T-helper 2 cell treated with Interferon-gamma antibody and Interleukin-4, amounts not matched to agents 100 ng/mL and 5 ng/mL, for 36 hours (primary cell): ENCODE measurements around the gene OSMR. TPM values are rescaled to one million over a fixed set of nuclear protein-coding genes. Genes with fewer than 3 reads are reported as not detected.
"Not testable (repeated sequence)": the region's sequence is repeated elsewhere in the genome, so short reads cannot be mapped to it uniquely, and the experiment has no call there.

Source experiments
- intact Hi-C: fragments of 100-400 bp; cut with micrococcal nuclease; formaldehyde crosslinking; loops from one replicate; pipeline ENCODE4 v1.15.1; 2023
- total RNA-seq: library from RNA; stranded (reverse); gene quantifications from 2 replicates; pipeline ENCODE4 v1.2.3, GENCODE V29; 2022

OSMR gene
- total RNA-seq, 1 donor from 2014 or later = not detected

DNA sequence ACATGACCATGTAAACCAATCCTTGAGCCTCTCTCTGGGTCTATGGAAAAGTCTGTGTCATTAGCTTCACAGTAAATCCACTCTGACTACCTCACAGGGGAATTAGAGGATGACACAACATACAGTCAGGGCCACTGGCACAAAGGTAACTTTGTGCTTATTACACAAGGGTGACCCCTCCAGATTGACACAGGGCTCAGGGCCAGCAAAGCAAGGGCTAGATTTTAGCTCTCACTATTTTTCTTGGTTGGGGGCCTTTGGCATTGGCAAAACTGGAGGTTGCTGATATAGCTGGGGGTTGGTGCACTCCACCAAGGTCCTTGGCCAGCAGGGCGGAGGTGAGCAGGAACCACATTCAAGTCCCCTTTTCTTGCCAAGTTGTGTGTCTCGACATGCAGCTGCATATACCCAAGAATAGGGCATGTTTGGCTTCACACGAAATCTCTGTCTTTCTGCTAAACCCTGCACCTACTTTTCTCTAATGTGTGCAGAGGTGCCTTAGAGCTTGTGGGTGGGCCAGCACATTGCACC, 15.2 kb upstream of the OSMR start:
- intact Hi-C loops = loop anchor here (10.0 kb wide), 1 partner anchor 244 kb away; the partner anchor contains the start of gene RICTOR

DNA sequence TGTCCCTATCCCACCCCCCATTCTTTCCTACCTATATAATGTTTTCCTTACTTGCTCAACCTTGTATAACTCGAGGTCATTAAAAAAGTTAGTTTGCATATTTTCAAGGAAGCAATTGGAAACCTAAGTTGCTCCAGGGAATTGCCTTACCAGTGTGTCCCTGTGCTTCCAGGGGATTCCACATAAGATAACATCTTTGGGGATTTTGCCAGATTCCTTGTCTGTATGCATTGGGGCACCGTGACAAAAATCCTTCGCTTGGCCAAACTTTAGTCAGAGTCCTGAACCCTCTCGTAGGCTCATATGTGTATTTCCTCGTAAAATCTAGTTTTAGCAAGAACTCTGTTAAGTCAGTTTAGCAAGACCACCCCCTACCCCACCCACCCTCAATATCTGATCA, 14.7 kb upstream of the OSMR start:
- intact Hi-C loops = loop anchor here (10.0 kb wide), 1 partner anchor 244 kb away; the partner anchor contains the start of gene RICTOR

DNA sequence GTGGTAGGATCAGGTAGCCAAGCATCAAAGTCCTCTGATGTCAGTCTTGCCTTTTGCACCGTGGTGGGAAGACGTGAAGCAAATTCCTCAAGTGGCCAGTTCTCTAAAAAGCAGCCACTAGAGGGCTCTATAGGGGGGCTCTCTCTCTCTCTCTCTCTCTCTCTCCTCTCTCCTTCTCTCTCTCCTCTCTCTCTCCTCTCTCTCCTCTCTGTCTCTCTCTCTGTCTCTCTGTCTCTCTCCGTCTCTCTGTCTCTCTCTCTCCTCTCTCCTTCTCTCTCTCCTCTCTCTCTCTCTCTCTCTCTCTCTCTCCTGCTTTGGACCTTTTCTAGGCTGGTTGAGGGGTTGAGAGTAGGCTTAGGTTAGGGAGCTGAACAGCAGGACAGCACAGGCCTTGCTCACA, 13.9 kb upstream of the OSMR start:
- intact Hi-C loops = loop anchor here (10.0 kb wide), 1 partner anchor 243 kb away; the partner anchor contains the start of gene RICTOR

DNA sequence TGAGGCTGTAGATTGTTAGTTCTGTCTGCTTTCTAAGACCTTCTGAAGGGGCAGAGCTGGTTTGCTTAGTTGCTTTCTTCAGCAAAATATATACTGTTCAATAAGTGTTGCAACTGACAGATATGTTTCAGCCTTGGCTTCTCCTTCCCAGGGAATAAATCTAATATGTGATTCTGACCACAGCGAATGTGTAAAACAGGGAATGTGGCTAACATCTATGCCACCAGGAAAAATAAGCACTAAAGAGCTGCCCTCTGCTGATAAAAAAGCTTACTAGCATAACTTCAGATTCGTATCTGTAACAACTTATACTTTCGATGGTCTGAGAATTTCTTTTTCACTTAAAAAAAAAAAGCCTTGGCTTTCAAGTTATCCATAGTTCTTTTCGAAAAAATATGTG, 13.0 kb upstream of the OSMR start:
- intact Hi-C loops = loop anchor here (10.0 kb wide), 1 partner anchor 242 kb away; the partner anchor contains the start of gene RICTOR

DNA sequence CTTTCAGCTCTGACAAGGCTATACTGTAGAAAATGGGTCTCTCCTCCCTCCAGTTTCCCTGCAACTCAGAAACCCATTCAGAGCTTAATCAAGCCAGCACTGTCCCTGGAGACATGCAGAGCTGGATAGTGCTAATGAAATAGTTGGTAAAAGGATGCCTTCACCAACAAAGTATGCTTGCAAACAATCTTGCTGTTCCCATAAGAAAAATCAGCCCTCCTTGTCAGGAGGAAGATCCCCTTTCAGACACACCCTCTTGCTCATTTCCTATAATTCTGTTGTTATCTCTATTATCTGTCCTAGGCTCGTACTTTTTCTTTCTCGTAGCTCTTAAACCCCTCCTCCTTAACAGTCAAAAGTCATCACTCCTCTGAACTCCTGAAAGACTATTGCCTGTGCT, 9.9 kb upstream of the OSMR start:
- intact Hi-C loops = loop anchor here (10.0 kb wide), 1 partner anchor 239 kb away; the partner anchor contains the start of gene RICTOR

DNA sequence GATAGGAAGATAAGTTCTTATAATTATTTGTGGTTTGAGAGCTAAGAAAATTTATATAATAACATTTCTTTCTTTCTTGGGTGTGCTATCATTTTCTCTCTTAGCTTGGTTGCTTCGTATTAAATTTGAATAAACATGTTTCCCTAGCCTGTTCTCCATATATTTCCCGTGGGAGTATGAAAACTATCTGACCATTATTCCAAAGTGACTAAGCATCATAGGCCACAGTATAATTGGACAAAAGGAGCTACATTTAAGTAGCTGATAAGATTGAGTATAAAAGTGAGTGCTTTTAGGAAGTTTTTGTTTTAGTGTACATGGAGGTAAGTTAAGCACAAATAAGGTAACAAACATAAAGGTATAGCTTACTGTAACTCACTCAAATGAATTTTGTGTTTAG, 8.4 kb upstream of the OSMR start:
- intact Hi-C loops = loop anchor here (10.0 kb wide), 1 partner anchor 237 kb away; the partner anchor contains the start of gene RICTOR

DNA sequence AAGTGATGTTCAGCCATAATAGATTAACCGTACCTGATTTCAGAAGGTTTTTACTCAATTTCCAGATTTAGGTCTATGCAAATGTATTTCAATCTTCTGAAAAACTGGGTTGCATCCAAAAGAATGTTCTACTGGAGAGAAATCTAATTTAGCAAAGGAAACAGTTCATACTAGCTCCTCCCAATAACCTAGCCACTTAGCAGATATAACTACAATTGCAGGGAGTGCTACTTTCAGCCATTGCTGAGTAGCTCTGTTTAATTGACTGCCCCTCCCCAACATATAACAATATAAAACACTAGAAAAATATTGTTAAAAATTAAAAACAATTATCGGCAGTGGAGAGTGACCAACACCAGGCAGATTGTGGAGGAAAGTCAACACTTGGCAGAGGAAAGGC, 7.9 kb upstream of the OSMR start:
- intact Hi-C loops = loop anchor here (10.0 kb wide), 1 partner anchor 237 kb away; the partner anchor contains the start of gene RICTOR

DNA sequence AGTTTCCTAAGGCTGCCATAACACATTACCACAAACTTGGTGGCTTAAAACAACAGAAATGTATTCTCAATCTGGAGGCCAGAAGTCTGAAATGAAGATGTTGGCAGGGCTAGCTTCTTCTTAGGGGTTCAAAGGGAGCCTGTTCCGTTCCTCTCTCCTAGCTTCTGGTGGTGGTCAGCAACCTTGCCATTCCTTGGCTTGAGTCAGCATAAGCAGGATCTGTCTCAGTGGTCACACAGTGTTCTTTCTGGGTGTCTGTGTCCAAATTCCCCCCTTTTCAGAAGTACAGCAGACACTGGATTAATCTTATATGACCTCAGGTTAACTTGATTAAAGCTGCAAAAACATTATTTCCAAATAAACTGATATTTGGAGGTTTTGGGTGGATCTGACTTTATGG, 2.1 kb upstream of the OSMR start:
- intact Hi-C loops = no loop called here

DNA sequence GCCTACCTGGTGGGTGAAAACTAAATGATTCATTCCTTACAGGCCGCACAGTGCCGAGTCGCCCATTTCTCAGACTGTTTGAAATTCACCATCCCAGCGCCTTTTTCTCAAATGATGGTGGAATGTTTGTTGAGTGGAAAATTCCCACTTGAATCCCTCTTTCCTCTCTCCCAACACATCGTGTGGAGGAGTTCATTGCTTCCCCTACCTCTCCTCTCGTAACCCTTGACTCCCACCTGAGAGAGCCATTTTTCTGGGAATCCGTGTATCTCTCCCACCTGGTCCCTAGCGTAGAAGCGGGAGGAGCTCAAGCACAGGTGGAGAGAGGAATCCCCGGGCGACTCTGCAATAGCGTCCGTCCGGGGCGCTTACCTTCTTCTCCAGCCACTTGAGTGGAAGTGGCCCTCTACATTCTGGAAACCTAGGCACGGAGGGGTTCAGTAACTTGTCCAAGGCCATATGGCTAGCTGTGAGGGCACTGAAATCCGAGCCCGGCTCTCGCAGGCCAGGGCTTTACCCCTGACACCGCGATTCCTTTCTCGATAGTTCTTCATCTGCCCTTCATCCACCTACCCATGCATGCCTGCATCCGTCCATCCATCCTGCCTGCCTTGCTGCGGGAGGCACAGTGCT, 683 bp downstream of the OSMR start:
- intact Hi-C loops = no loop called here

DNA sequence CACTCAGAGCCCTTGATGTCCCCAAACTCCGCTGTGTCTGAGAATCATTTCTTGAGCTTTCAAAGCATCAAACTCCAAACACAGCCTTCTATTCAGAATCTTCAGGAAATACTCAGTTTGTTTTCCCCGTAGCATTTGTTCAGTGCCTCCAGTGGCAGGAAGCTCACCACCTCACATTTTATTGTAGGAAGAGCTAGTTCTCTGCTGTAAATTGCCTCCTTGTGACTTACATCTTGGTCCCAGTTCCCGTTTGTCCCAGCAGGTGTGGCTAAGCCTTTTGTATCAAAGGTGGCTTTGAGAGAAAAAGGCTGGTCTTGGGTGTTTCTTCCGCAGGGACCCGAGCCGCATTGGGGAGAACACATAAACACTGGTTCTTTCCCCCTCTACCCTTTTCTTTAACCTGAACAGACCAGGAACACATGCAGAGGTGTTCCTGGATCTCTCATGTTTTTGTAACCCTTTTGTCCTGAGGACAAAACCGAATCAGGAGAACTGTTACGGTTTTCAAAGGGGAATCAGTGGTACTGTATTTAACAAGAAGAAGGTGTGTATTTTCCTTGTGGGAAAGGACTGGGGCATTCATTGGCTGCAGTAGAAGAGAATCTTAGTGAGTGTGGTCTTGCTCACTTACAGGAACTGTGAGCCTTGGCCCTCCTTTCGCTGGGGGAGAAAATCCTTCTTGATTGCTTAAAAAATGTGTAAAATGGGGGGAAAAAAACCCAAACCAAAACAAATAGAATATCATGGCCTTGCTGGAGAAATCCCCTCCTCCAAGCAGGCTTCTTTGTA, 1.9 kb downstream of the OSMR start:
- intact Hi-C loops = no loop called here

DNA sequence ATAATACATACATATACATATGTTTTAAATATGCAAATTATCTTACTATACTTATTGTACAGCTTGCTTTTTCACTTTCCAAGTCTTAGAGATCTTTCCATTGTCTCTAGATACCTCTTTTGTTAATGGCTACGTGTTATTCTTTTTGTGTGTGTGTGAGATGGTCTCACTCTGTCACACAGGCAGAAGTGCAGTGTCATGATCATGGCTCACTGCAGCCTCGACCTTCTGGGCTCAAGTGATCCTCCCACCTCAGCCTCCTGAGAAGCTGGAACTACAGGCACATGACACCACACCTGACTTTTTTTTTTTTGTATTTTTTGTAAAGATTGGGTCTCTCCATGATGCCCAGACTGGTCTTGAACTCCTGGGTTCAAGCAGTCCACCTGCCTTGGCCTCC, 2.8 kb downstream of the OSMR start:
- intact Hi-C loops = no loop called here

DNA sequence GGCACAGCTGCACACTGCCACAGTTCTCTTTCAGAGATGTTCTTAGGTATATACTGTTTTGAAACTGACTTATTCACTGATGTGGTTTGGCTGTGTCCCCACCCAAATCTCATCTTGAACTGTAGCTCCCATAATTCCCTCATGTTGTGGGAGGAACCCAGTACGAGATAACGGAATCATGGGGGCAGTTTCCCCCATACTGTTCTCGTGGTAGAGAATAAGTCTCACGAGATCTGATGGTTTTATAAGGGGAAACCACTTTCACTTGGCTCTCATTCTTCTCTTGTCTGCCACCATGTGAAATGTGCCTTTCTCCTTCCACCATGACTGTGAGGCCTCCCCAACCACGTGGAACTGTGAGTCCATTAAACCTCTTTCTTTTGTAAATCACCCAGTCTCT, 5.8 kb downstream of the OSMR start:
- intact Hi-C loops = not testable (repeated sequence)

DNA sequence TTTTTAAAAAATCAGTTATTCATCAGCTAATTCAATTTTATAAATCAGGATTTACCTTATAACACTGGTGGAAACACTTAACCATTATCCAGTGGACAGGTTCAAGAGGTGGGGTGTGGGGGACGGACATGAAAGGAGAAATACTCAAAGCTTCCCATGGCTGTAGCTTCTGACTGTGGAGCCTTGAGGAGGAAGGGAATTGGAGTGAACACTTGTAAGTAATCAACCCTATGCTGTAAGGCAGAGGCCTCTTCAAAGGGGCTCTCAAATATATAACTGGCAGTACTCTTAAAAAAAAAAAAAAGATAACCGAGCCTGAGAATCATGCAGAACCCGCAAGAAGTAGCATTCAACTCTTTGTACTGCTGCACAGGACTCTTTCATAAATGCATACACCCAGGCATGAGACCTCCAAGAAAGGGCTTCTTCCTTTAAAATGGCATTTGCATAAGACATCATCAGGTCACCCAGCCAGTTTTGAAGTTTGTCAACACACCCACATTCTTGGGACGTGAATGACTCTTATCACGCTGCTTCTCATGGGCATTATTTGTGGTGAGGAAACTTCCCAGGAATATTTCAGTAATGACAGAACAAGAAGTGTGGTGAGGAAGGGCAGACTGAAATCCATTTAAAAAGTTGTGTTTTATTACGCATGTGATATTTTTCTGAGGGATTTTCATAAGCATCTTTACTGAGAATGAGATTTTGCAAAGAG, 8.1 kb downstream of the OSMR start:
- intact Hi-C loops = no loop called here

DNA sequence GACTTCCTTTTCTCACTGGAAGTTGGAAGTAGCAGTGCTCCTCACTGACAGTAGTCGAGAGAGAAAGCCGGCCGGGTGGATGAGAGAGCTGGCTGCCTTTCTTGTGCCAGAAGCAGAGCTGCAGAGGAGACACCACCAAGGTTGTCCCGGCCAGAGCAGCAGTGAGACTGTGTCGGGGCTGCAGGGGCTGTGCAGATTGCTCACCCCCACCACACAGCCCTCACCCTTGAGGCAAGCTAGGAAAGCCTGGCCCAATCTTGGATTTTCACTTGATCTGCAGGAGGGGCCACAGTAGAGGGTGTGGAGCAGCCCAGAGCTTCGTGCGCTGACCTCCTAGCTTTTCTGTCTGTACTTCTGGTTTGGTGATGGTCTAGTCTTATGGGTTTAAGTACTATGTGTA, 9.1 kb downstream of the OSMR start:
- intact Hi-C loops = no loop called here

DNA sequence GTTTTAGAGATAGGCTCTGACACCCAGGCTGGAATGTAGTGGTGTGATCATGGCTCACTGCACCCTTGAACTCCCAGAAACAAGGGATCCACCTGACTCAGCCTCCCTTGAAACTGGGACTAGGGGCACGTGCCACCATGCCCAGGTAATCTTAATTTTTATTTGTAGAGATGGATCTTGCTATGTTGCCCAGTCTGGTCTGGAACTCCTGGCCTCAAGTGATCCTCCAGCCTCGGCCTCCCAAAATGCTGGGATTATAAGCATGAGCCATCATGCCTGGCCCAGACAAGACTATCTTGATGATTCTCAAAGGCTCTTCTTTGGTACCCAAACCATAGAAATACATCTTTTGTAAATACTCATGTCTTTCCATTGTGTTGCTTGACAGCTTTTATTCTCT, 10.8 kb downstream of the OSMR start:
- intact Hi-C loops = no loop called here

DNA sequence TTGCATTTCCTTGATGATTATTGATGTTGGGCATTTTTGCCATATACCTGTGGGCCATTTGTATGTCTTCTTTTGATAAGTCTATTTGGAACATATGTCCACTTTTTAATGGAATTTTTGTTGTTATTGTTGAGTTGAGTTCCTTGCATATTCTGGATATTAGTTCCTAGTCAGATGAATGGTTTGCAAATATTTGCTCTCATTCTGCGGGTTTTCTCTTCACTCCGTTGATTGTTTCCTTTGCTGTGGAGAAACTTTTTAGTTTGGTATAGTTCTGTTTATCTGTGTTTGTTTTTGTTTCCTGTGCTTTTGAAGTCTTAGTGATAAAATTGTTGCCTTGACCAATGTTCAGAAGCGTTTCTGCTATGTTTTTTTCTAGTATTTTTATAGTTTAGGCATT, 13.0 kb downstream of the OSMR start:
- intact Hi-C loops = no loop called here

DNA sequence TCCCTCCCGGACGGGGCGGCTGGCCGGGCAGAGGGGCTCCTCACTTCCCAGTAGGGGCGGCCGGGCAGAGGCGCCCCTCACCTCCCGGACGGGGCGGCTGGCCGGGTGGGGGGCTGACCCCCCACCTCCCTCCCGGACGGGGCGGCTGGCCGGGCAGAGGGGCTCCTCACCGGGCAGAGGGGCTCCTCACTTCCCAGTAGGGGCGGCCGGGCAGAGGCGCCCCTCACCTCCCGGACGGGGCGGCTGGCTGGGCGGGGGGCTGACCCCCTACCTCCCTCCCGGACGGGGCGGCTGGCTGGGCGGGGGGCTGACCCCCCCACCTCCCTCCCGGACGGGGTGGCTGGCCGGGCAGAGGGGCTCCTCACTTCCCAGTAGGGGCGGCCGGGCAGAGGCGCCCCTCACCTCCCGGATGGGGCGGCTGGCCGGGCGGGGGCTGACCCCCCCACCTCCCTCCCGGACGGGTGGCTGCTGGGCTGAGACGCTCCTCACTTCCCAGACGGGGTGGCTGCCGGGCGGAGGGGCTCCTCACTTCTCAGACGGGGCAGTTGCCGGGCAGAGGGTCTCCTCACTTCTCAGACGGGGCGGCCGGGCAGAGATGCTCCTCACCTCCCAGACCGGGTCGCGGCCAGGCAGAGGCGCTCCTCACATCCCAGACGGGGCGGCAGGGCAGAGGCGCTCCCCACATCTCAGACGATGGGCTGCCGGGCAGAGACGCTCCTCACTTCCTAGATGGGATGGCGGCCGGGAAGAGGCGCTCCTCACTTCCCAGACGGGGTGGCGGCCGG, 16.4 kb downstream of the OSMR start:
- intact Hi-C loops = not testable (repeated sequence)

DNA sequence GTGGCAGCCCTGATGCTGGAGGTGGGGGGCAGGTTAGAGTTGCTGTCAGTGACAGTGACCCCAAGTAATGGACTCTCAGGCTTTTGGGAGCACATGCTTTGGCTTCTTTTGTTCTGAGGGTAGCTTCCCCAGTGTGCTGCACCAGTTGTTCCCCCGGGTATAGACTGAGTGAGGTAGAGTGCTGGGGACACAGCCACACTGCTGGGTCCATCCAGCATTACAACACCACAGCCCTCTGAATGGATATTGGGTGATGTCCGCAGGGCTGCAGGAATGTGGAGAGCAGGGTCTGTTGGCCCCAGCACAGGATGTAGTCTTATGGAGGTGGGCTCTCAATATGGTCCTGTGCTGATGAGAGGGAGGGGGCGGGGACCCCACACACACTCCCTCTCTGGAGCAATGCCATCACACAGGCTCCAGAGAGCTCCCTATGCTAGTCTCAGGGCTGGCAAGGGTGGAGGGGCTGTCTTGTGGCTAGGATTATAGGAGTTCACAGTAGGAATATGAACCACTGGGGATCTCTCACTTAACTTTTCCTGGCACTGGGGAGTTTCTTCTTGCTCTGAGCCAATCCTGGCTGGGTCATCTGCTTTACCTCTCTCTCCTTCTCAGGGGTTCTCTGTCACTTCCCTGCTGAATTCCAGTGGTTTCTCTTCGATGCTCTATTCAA, 20.7 kb downstream of the OSMR start:
- intact Hi-C loops = no loop called here

DNA sequence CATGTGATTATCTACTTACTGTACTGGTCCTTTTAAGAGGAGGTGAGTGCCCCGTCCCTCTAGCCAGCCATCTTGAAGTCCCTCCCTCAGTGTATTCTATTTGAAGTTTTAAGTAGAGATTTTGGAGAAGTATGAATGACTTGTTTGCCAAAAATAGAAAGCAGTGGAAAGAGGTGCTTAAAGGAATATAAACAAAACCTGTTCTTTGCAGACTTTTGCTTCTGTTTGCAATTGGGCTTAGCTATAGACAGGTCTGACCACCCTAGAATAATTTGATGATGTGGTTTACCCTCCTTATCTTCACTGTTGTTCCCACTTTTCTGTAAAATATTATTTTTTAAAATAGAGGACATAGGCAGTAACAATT, 21.2 kb downstream of the OSMR start:
- intact Hi-C loops = no loop called here

DNA sequence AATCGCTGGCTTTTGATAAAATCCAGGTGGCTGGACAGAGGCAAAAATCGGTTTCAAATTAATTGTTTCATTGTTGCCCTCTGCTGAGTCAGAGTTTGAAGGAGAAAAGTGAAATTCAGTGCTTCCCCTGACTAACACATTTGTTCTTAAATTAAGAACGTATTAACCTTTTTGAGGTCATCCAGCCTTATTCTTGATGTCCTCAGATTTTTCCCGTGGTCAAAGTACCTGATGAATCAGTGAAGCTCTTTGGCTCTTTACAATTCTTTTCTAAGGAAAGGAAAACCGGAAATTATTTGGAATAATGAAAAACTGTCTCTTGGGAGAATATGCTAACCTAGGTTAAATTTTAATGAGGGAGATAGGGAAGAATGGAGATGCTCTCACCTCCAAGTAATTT, 21.6 kb downstream of the OSMR start:
- intact Hi-C loops = no loop called here
